ENCODE results near the gene SNX32.

The SNX32 gene

DNA sequence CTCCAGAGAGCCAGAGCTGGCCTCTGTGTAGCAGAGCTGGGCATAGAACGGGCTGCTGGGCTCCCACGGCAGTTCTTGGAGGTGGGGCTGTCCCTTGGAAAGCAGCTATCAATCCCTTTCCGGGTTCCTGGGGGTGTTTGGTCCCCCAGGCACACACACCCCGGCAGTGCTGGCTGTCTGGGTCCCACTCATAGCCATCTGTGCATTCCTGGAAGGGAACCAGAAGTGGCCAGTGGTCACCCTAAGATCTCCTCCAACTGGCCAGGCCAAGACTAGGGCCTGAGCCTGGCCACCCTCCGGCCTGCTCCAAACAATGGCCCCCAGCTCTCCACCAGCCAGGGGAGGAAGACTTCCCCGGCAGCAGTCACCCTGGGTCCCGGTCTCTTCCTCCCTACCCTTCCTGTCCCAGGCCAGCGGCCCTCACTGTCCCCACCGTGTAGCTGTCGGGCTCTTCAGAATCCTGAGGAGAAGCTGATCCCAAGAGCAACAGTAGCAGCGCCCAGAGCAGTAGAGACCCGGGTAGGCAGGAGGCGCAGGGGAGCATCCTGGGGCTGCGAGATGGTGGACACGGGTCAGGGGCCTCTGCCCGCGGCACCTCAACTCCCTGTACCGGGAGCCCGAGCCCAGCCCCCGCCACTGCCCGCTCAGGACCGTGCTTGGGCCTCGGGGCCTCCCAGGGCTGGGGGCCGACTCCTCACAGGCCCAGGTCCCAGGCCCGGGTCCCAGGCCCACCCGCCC, 38.2 kb downstream of the SNX32 start:
- peak overlapping the region; percentile 72 for H3K4me3 ChIP-seq (ENCODE audit: low read depth, low read length)
- DNase-seq (ENCODE audit: low read depth), result peak; percentile 50
- TF ChIP-seq, protein P1, sequence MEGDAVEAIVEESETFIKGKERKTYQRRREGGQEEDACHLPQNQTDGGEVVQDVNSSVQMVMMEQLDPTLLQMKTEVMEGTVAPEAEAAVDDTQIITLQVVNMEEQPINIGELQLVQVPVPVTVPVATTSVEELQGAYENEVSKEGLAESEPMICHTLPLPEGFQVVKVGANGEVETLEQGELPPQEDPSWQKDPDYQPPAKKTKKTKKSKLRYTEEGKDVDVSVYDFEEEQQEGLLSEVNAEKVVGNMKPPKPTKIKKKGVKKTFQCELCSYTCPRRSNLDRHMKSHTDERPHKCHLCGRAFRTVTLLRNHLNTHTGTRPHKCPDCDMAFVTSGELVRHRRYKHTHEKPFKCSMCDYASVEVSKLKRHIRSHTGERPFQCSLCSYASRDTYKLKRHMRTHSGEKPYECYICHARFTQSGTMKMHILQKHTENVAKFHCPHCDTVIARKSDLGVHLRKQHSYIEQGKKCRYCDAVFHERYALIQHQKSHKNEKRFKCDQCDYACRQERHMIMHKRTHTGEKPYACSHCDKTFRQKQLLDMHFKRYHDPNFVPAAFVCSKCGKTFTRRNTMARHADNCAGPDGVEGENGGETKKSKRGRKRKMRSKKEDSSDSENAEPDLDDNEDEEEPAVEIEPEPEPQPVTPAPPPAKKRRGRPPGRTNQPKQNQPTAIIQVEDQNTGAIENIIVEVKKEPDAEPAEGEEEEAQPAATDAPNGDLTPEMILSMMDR (conservative IDR thresholded peaks at IDR 0.05; ENCODE audit: low read depth, low read length), result peak; percentile 48

DNA sequence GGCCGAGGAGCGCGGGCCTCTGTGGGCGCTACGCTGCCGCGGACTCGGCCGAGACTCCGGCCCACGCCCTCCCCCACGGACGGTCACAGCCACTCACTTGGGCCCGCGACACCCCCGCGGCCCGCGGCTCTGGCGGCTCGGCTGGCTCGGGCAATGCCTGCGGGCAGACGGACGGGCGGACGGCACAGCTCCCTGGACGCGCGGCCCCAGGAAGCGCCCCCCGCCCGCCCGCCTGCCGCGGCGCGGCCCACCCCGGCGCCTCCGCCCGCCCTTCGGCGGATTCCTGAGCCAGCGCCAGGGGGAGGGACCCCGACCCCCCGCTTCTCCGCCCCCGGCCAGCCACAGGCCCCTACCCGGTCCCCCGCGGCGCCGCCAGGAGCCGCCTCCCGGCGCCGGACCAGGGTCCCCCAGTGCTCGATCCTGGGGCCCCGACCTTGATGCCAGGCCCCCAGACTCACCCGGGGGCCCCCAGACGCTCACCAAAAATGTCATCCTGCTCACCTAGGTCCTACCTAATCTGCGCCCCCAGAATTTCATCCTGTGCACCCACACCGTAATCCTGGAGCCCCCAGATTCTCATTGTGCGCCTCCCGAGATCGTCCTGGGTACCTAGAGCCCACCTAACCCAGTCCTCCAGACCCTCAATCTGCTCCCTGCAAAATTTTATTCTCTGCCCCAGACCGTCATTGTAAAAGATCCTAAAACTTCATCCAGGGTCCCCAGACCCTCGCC, 39.0 kb downstream of the SNX32 start, which contains the start of gene EFEMP2:
TSS of gene EFEMP2 (minus strand) at position 215 of the 732 bp plus-strand sequence. CDS start 446 bp downstream, outside the sequence.
- peak; percentile 55 for DNase-seq (ENCODE audit: low read depth)
- peak within 1 kb of the TSS; percentile 72 for H3K4me3 ChIP-seq (ENCODE audit: low read depth, low read length)
- TF ChIP-seq, protein P1 (conservative IDR thresholded peaks at IDR 0.05; ENCODE audit: low read depth, low read length), result no peak

DNA sequence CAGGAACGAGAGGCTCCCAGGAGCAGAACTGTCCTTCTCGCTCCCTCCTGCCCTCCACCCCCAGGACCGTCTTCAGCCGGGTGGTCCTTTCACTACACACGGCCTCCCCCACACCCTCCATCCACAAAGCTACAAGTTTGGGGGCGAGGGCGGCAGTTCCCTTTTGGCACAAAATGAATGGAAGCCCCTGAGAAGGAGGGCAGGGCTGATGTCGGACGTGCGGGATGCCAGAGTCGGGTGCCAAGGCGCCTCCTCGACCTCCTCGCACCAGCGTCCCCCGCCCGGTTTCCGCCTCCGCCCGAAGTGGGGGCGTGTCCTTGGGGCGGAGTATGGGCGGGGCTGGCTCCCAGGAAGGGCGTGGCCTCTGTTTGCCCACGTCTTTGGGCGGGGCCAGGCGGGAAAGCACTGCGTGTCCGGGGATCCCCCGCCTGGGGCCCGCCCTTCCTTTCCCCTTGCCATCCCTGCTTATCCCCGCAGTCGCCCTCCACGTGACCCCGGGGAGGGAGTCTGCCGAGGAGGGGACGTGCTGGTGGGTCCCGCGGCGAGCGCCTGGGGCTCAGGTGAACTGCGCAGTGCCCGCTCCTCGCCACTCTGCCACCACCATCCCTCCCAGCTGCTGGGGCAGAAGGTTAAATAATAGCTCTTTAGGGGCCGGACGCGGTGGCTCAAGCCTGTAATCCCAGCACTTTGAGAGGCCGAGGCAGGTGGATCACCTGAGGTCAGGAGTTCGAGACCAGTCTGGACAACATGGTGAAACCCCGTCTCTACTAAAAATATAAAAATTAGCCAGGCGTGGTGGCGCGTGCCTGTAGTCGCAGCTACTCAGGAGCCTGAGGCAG, 39.8 kb downstream of the SNX32 start:
- H3K4me3 ChIP-seq (ENCODE audit: low read depth, low read length), result peak overlapping the region; percentile 72
- peak; percentile 94 for DNase-seq (ENCODE audit: low read depth)
- TF ChIP-seq, protein P1 (conservative IDR thresholded peaks at IDR 0.05; ENCODE audit: low read depth, low read length), result no peak

DNA sequence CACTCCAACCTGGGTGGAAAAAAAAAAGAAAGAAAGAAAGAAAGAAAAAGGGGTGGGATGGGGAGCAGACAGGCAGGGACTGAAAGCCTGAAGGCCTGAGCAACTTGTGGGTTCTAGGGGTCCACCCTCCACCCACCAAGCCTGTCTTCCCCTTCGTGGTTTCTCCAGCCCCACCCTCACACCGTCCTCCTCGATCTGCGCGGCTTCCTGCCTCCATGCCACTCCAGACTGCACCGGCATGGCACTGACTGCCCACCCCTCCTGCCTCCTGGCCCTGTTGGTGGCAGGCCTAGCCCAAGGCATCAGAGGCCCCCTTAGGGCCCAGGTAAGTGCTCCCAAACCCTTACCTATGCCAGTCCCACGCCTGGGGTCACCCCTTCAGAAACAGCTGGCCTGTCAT, 45.9 kb downstream of the SNX32 start, which contains the start of gene CTSW:
TSS of gene CTSW (plus strand) at position 221 of the 400 bp plus-strand sequence. CDS start at position 239, 18 bp downstream.
- DNase-seq (ENCODE audit: low read depth), result no peak
- TF ChIP-seq, protein P1 (conservative IDR thresholded peaks at IDR 0.05; ENCODE audit: low read depth, low read length), result no peak
- H3K4me3 ChIP-seq (ENCODE audit: low read depth, low read length), result no peak within 1 kb of the TSS

DNA sequence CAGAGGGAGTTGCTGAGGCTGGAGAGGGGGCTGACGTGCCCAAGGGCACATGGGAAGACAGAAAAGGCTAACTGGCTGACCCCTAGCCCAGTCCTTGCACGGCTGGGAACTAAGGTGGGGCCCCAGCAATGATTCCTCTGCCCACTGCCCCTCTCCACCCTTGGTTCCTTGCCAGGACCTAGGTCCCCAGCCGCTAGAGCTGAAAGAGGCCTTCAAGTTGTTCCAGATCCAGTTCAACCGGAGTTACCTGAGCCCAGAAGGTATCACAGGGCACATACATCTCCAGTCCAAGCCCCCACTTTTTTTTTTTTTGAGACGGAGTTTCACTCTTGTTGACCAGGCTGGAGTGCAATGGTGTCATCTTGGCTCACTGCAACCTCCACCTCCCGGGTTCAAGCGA, 46.3 kb downstream of the SNX32 start:
- no peak overlapping the region for H3K4me3 ChIP-seq (ENCODE audit: low read depth, low read length)
- no peak for DNase-seq (ENCODE audit: low read depth)
- TF ChIP-seq, protein P1 (conservative IDR thresholded peaks at IDR 0.05; ENCODE audit: low read depth, low read length), result no peak

DNA sequence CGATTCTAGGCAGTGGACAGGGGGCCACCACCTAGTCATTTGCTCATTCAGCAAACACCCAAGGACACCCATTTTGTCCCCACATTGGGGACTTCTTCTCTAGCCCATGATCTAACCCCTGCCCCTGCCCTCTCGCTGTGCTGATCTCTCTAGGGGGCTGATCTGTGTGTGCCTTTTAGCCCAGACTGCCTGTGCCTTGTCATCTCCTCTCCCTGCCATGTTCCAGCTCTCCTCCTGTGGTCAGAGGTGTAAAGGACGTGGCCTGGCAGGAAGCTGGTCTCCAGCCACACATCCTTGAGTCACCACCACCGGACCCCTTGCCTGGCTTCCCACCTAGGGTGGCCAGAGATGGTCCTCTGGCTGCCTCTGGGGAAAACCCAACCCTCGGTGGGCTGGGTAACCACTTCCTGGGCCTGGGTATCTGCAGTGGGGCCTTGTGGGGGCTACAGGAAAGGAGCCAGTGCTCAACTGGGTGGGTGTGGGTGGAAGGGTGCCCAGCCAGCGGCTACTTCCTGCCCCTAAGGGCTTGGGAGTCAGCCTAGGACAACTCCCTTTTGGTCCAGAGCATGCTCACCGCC, 47.2 kb downstream of the SNX32 start:
- TF ChIP-seq, protein P1 (conservative IDR thresholded peaks at IDR 0.05; ENCODE audit: low read depth, low read length), result no peak
- no peak for DNase-seq (ENCODE audit: low read depth)
- no peak overlapping the region for H3K4me3 ChIP-seq (ENCODE audit: low read depth, low read length)

Data from choroid plexus epithelial cell (primary cell).